Measurements from ENCODE around the gene CNOT1. TPM values are rescaled to one million over a fixed set of nuclear protein-coding genes. Genes with fewer than 3 reads are reported as not detected.
A peak's percentile ranks its signal among the peaks of the same experiment; 100 is the strongest.

CNOT1 gene
- polyA plus RNA-seq, 1 donor from 2014 or later, result 66.2 TPM

DNA sequence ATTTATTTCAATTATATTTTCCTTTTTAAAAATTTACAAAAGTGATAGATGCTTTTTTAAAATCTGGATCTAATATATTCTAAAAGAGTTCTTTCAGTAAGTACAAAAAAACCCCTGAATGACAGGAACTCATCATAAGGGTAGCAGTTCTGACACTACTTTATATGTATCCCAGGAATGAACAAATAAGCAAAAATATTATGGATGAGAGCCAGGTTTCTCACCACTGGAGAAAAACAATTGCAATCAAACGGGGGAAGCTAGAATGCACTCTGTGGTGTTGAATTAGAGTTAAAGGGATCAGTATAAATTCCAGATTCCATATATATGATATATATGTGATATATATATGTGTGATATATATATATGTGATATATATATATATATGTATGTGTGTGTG lies 152.8 kb downstream of the CNOT1 start:
- no peaks in the 10 kb centered on the region for H3K9me2 ChIP-seq (ENCODE audit: insufficient read depth, low read length)

DNA sequence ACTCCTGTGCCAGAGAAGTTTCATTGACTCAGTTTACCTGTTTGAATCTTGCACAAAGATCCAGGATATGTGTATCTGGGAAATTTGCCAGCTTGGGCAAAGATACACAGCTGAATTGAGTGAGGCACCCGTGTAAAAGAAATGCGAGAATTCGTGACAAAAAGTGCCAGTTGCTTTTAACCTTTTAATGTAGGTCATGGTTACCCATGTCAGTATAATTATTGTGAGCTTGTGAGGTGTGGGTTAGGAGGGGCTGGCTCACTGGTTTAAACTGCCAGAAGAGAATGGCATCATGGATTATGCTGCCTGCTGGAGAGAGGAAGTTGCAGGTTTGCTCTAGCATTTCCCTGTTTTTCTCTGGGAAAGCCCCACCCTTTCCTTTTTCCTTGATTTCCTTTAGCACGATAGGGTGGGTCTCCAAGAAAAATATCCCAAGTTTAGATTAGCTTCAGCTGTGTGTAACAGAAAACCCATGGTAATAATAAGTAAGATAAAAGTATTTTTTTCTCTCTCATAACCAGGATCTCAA lies 154.5 kb downstream of the CNOT1 start:
- Histone ChIP-seq H3K9ac (ENCODE audit: low read length) (no peak overlapping the region), H2AFZ (ENCODE audit: low read depth, low read length) (no peak overlapping the region), H3K36me3 (ENCODE audit: insufficient read depth, low read length) (no peaks in the 10 kb centered on the region), H3K79me2 (replicated peaks; ENCODE audit: insufficient read depth, low read length) (no peaks in the 10 kb centered on the region), H3K9me3 (ENCODE audit: low read length) (no peaks in the 10 kb centered on the region), H3K4me3 (ENCODE audit: low read length) (no peak overlapping the region), H3F3A (ENCODE audit: insufficient read depth, low read length, poor library complexity, severe bottlenecking) (no peaks in the 10 kb centered on the region), H3K9me2 (ENCODE audit: insufficient read depth, low read length) (no peaks in the 10 kb centered on the region), H4K20me1 (ENCODE audit: insufficient read depth) (no peaks in the 10 kb centered on the region), H3K4me2 (ENCODE audit: low read length) (no peak overlapping the region), H3K27ac (ENCODE audit: low read length) (no peak overlapping the region), H3K27me3 (ENCODE audit: insufficient read depth, low read depth, low read length) (no peaks in the 10 kb centered on the region)
- TF ChIP-seq TAF1 (IDR thresholded peaks at IDR 0.05; ENCODE audit: low read depth), result no peak
- no peak for TF ChIP-seq POLR2AphosphoS5 (IDR thresholded peaks at IDR 0.05)
- no peak for TF ChIP-seq SMC3 (conservative IDR thresholded peaks at IDR 0.05; ENCODE audit: poor library complexity)
- no peak for TF ChIP-seq MXI1 (conservative IDR thresholded peaks at IDR 0.05; ENCODE audit: poor library complexity, severe bottlenecking)
- TF ChIP-seq, protein P1, sequence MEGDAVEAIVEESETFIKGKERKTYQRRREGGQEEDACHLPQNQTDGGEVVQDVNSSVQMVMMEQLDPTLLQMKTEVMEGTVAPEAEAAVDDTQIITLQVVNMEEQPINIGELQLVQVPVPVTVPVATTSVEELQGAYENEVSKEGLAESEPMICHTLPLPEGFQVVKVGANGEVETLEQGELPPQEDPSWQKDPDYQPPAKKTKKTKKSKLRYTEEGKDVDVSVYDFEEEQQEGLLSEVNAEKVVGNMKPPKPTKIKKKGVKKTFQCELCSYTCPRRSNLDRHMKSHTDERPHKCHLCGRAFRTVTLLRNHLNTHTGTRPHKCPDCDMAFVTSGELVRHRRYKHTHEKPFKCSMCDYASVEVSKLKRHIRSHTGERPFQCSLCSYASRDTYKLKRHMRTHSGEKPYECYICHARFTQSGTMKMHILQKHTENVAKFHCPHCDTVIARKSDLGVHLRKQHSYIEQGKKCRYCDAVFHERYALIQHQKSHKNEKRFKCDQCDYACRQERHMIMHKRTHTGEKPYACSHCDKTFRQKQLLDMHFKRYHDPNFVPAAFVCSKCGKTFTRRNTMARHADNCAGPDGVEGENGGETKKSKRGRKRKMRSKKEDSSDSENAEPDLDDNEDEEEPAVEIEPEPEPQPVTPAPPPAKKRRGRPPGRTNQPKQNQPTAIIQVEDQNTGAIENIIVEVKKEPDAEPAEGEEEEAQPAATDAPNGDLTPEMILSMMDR (IDR thresholded peaks at IDR 0.05; ENCODE audit: poor library complexity, severe bottlenecking), result no peak
- TF ChIP-seq, protein P2, sequence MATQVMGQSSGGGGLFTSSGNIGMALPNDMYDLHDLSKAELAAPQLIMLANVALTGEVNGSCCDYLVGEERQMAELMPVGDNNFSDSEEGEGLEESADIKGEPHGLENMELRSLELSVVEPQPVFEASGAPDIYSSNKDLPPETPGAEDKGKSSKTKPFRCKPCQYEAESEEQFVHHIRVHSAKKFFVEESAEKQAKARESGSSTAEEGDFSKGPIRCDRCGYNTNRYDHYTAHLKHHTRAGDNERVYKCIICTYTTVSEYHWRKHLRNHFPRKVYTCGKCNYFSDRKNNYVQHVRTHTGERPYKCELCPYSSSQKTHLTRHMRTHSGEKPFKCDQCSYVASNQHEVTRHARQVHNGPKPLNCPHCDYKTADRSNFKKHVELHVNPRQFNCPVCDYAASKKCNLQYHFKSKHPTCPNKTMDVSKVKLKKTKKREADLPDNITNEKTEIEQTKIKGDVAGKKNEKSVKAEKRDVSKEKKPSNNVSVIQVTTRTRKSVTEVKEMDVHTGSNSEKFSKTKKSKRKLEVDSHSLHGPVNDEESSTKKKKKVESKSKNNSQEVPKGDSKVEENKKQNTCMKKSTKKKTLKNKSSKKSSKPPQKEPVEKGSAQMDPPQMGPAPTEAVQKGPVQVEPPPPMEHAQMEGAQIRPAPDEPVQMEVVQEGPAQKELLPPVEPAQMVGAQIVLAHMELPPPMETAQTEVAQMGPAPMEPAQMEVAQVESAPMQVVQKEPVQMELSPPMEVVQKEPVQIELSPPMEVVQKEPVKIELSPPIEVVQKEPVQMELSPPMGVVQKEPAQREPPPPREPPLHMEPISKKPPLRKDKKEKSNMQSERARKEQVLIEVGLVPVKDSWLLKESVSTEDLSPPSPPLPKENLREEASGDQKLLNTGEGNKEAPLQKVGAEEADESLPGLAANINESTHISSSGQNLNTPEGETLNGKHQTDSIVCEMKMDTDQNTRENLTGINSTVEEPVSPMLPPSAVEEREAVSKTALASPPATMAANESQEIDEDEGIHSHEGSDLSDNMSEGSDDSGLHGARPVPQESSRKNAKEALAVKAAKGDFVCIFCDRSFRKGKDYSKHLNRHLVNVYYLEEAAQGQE (IDR thresholded peaks at IDR 0.05; ENCODE audit: borderline replicate concordance), result no peak
- TF ChIP-seq EZH2 (IDR thresholded peaks at IDR 0.05; ENCODE audit: borderline replicate concordance, insufficient read depth, low read length, poor library complexity, severe bottlenecking), result no peak
- TF ChIP-seq EP300 (conservative IDR thresholded peaks at IDR 0.05; ENCODE audit: poor library complexity, severe bottlenecking), result no peak
- no peak for TF ChIP-seq RAD21 (conservative IDR thresholded peaks at IDR 0.05)

More for the DNA sequence above, 152.8 kb downstream of the CNOT1 start:
- Histone ChIP-seq H2AFZ (ENCODE audit: low read depth, low read length) (no peak overlapping the region), H3K4me2 (ENCODE audit: low read length) (no peak overlapping the region), H3K36me3 (ENCODE audit: insufficient read depth, low read length) (no peaks in the 10 kb centered on the region), H3K27me3 (ENCODE audit: insufficient read depth, low read depth, low read length) (no peaks in the 10 kb centered on the region), H3F3A (ENCODE audit: insufficient read depth, low read length, poor library complexity, severe bottlenecking) (no peaks in the 10 kb centered on the region), H3K27ac (ENCODE audit: low read length) (peak overlapping the region; percentile 49), H3K4me3 (ENCODE audit: low read length) (no peak overlapping the region), H4K20me1 (ENCODE audit: insufficient read depth) (no peaks in the 10 kb centered on the region), H3K9me3 (ENCODE audit: low read length) (no peaks in the 10 kb centered on the region), H3K79me2 (replicated peaks; ENCODE audit: insufficient read depth, low read length) (no peaks in the 10 kb centered on the region), H3K9ac (ENCODE audit: low read length) (no peak overlapping the region)
- TF ChIP-seq TAF1 (IDR thresholded peaks at IDR 0.05; ENCODE audit: low read depth) (no peak), POLR2AphosphoS5 (IDR thresholded peaks at IDR 0.05) (no peak), EZH2 (IDR thresholded peaks at IDR 0.05; ENCODE audit: borderline replicate concordance, insufficient read depth, low read length, poor library complexity, severe bottlenecking) (no peak), MXI1 (conservative IDR thresholded peaks at IDR 0.05; ENCODE audit: poor library complexity, severe bottlenecking) (no peak), SMC3 (conservative IDR thresholded peaks at IDR 0.05; ENCODE audit: poor library complexity) (no peak), EP300 (conservative IDR thresholded peaks at IDR 0.05; ENCODE audit: poor library complexity, severe bottlenecking) (no peak), RAD21 (conservative IDR thresholded peaks at IDR 0.05) (no peak)
- TF ChIP-seq, protein P1 (IDR thresholded peaks at IDR 0.05; ENCODE audit: poor library complexity, severe bottlenecking), result no peak
- TF ChIP-seq, protein P2 (IDR thresholded peaks at IDR 0.05; ENCODE audit: borderline replicate concordance), result no peak
